Glutamatergic neuron (in vitro differentiated cells): ENCODE results near the gene CARD16. TPM values are rescaled to one million over a fixed set of nuclear protein-coding genes. Genes with fewer than 3 reads are reported as not detected.

Experiments
- DNase-seq: peaks from one replicate; pipeline ENCODE4 v3.0.0; 2022
- H3K27ac Mint-ChIP-seq: one replicate; pipeline ENCODE4 v1.8.0; 2020; ENCODE audit warnings: mild to moderate bottlenecking, mixed read lengths, inconsistent platforms; ENCODE audit not compliant: unreplicated experiment
- H3K27me3 Mint-ChIP-seq: one replicate; pipeline ENCODE4 v1.8.0; 2020; ENCODE audit warnings: mild to moderate bottlenecking, moderate library complexity, mixed read lengths, inconsistent platforms; ENCODE audit not compliant: unreplicated experiment
- H3K36me3 Mint-ChIP-seq: one replicate; pipeline ENCODE4 v1.8.0; 2020; ENCODE audit warnings: mild to moderate bottlenecking, mixed read lengths, inconsistent platforms; ENCODE audit not compliant: unreplicated experiment
- H3K4me1 Mint-ChIP-seq: one replicate; pipeline ENCODE4 v1.8.0; 2020; ENCODE audit warnings: mild to moderate bottlenecking, low read depth, mixed read lengths, inconsistent platforms; ENCODE audit not compliant: unreplicated experiment
- H3K4me3 Mint-ChIP-seq: one replicate; pipeline ENCODE4 v1.8.0; 2020; ENCODE audit warnings: mild to moderate bottlenecking, mixed read lengths, inconsistent platforms; ENCODE audit not compliant: unreplicated experiment
- H3K9me3 Mint-ChIP-seq: one replicate; pipeline ENCODE4 v1.8.0; 2020; ENCODE audit warnings: mild to moderate bottlenecking, moderate library complexity, mixed read lengths, inconsistent platforms; ENCODE audit not compliant: unreplicated experiment
- total RNA-seq: library from RNA; stranded (reverse); fragmentation: NEBNext Ultra II Directional; extraction: Animal tissue kit (Norgen Biotek cat#: 25700); gene quantifications from one replicate; pipeline ENCODE4 v1.2.1, GENCODE V29; 2021; ENCODE audit not compliant: unreplicated experiment
- TF ChIP-seq, protein P1 (sequence below): fragments of 200-600 bp; sonication (generic); IDR thresholded peaks from one replicate; pipeline ENCODE4 v1.5.0; 2021; ENCODE audit not compliant: partially characterized antibody, unreplicated experiment

The CARD16 gene
- total RNA-seq, 1 donor from 2014 or later, result not detected

DNA sequence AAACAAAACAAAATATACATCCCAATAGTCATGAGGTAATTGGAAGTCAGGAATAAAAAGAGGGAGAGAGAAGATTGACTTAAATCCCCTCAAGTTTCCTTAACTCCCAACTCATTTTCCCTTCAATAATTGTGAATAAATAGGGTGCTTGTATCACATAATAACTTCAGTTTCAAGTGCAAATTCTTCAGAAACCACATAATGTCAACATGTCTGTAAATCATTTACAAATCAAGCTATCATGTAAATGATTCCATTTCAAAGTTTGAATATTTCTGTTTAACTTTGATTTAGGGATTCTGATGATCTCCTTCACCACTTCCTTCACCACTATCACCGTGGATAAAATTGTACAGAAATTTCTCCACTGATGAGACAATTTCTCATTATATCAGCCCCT lies 45.4 kb downstream of the CARD16 start:
- Mint-ChIP-seq H3K27ac (no peak overlapping the region), H3K9me3 (no peaks in the 10 kb centered on the region), H3K27me3 (no peaks in the 10 kb centered on the region), H3K36me3 (no peaks in the 10 kb centered on the region), H3K4me1 (no peaks in the 10 kb centered on the region), H3K4me3 (no peak overlapping the region)
- TF ChIP-seq, protein P1, sequence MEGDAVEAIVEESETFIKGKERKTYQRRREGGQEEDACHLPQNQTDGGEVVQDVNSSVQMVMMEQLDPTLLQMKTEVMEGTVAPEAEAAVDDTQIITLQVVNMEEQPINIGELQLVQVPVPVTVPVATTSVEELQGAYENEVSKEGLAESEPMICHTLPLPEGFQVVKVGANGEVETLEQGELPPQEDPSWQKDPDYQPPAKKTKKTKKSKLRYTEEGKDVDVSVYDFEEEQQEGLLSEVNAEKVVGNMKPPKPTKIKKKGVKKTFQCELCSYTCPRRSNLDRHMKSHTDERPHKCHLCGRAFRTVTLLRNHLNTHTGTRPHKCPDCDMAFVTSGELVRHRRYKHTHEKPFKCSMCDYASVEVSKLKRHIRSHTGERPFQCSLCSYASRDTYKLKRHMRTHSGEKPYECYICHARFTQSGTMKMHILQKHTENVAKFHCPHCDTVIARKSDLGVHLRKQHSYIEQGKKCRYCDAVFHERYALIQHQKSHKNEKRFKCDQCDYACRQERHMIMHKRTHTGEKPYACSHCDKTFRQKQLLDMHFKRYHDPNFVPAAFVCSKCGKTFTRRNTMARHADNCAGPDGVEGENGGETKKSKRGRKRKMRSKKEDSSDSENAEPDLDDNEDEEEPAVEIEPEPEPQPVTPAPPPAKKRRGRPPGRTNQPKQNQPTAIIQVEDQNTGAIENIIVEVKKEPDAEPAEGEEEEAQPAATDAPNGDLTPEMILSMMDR, result no peak
- DNase-seq, result no peak

DNA sequence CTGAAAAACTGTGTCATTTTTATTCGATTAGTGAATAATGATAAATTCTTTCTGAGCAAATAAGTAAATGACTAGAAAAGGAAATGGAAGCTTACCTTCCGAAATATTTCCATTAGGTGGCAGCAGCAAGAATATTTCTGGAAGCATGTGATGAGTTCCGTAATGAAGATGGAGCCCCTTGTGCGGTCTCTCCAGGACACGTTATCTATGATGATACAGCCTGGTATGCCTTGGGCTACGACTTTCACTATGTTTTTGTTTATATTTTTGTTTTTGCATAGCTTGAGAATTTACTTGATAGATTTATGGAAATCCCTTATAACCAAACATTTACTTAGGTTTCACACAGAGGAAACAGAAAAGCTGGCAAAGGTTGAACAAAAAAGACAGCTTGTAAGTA lies 47.8 kb downstream of the CARD16 start:
- no peak for DNase-seq
- H3K27ac Mint-ChIP-seq, result no peak overlapping the region
- no peaks in the 10 kb centered on the region for H3K4me1 Mint-ChIP-seq
- H3K4me3 Mint-ChIP-seq, result no peak overlapping the region
- TF ChIP-seq, protein P1, result no peak
- H3K36me3 Mint-ChIP-seq, result no peaks in the 10 kb centered on the region
- H3K9me3 Mint-ChIP-seq, result no peaks in the 10 kb centered on the region
- H3K27me3 Mint-ChIP-seq, result no peaks in the 10 kb centered on the region

DNA sequence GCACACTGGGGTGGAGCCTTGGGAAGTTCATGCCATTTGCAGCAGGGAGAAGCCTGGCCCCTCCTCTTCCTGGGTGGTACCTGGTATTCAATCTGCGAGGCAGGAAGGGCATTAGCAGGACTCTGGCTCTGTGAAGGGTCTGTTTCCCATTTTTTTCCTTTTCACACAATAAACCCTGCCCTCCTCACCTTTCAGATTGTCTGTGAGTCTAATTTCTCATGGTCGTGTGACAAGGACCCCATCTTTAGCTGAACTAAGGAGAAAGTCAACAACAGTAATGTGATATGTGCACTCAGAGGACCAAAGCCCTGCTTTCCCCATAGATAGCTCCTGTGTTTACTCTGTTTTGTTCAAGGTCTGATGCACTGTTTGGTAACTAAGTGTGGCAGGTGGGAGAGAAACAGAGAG lies 50.1 kb downstream of the CARD16 start:
- no peaks in the 10 kb centered on the region for H3K4me1 Mint-ChIP-seq
- no peak overlapping the region for H3K4me3 Mint-ChIP-seq
- no peaks in the 10 kb centered on the region for H3K9me3 Mint-ChIP-seq
- H3K36me3 Mint-ChIP-seq, result no peaks in the 10 kb centered on the region
- TF ChIP-seq, protein P1, result no peak
- no peaks in the 10 kb centered on the region for H3K27me3 Mint-ChIP-seq
- no peak for DNase-seq
- no peak overlapping the region for H3K27ac Mint-ChIP-seq

DNA sequence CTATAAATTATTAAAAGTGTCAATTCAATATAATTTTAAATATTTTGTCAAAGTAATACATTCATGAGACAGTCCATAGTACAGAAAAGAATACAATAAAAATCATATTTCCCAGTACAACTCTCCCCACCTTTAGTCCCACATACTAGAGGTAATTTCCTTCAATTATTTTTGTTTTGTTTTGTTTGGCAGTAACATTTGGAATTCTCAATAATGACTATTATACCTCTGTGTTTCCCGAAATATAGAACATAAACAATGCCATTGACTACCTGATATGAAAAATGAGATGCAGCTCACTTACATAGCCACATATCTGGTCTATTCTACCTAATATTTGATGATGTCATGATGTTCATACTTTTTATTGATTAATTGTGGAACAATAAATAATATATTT lies 52.4 kb downstream of the CARD16 start:
- Mint-ChIP-seq H3K4me1 (no peaks in the 10 kb centered on the region), H3K27ac (no peak overlapping the region), H3K9me3 (no peaks in the 10 kb centered on the region), H3K27me3 (no peaks in the 10 kb centered on the region), H3K36me3 (no peaks in the 10 kb centered on the region), H3K4me3 (no peak overlapping the region)
- no peak for DNase-seq
- TF ChIP-seq, protein P1, result no peak

DNA sequence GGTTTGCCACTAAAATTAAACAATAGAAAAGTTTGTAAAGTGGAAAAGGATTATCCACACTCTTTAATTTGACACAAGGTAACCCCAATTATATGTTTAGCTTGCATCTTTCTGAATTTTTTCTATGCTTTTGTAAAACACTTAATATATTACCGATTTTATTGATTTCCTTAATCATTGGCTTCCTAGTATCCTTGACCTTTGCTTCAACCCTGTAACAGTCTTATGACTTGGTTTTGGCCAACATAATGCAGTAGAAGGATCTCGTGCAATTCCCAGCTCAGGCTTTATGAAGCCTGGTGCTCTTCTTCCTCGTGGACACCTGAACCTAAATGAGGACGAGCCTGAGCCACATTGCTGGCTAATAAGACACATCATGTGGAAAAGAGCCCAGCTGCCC lies 53.1 kb downstream of the CARD16 start:
- Mint-ChIP-seq H3K4me1 (no peaks in the 10 kb centered on the region), H3K27me3 (no peaks in the 10 kb centered on the region), H3K27ac (no peak overlapping the region), H3K4me3 (no peak overlapping the region), H3K9me3 (no peaks in the 10 kb centered on the region), H3K36me3 (no peaks in the 10 kb centered on the region)
- DNase-seq, result no peak
- TF ChIP-seq, protein P1, result no peak

Other genes with a start within 250 kb of the CARD16 start
- gene CASP12, start 146.9 kb downstream of the CARD16 start, total RNA-seq, result not detected
- not detected for gene CASP4, start 76.8 kb downstream of the CARD16 start, total RNA-seq
- gene CASP5, start 22.2 kb downstream of the CARD16 start, total RNA-seq, result not detected
- gene CASP1, start 10.2 kb downstream of the CARD16 start, total RNA-seq, result not detected
- gene CARD18, start 94.4 kb upstream of the CARD16 start, total RNA-seq, result not detected